ENCODE results near the gene OR6T1.
A peak's percentile ranks its signal among the peaks of the same experiment; 100 is the strongest.

The OR6T1 gene, protein sequence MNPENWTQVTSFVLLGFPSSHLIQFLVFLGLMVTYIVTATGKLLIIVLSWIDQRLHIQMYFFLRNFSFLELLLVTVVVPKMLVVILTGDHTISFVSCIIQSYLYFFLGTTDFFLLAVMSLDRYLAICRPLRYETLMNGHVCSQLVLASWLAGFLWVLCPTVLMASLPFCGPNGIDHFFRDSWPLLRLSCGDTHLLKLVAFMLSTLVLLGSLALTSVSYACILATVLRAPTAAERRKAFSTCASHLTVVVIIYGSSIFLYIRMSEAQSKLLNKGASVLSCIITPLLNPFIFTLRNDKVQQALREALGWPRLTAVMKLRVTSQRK

DNA sequence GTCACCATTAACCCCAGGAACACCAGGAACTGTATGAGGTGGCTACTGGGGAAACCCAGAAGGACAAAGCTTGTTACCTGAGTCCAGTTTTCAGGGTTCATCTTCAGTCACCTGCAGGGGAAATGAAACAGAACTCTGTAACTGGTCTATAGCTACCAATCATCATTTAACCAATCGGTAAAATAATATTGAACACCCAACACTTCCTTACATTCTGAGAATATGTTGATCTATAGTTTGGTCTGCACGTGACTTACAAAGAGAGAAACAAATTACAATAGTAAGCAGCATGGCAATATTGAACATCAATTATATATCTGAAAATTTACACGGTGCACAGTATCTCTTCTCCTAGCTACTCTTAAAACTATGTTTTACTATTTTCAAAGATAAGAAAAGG lies at the start of gene OR6T1:
Gene OR6T1 (minus strand): TSS at position 101 of the 400 bp plus-strand sequence. CDS start 0 bp downstream, at position 101.
- no peak for DNase-seq (ENCODE audit: low read depth)

DNA sequence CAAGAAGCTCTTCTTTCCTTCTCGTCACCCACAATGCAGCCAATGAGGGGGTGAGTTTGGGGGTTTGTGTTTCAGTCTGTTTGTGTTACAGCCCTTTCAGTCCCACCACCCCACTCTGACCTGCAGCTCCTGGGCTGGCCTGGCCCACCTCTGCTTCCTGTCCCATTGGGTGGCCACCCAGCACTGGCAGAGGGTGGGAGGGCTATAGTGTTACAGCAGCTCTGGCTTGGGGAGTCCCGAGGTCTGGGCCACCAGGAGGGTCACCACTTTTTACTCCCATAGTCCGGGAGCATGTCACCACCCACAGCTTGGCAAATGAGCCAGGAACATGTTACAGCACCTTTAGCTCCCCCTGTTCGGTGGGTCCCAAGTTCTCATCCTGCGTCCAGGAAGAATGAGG lies 35.7 kb upstream of the OR6T1 start:
- no peak for DNase-seq (ENCODE audit: low read depth)

DNA sequence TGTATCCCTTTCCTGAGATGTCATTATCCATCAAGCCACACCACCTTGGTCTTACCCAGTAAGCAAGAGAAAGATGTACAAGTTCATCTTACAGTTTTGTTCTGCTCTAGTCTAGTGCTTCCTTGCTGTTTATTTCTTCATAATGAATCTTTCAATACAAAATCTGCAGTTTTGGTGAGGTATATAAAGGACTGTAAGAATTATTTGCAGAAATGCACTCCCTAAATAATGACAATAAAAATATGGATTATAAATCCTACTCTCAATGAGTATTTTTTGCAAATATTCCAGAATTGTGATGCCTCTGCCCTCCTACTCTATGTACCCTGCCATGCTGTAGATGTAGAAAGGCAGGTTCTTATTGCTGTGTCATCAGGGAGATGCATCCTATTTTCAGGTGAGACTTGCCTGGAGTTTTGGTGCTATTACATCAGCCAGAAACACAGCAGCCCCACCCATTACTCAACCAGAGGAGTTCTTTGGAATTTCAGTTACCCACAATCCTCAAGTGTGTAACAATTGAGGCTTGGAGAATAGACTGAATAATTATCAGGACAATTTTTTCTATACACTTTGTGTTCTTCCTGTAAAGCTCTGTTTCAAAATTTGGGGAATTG lies 34.2 kb upstream of the OR6T1 start, which contains the start of gene OR10S1:
Gene OR10S1 (minus strand): TSS at position 51 of the 617 bp plus-strand sequence. CDS start 117 bp downstream, outside the sequence.
- DNase-seq (ENCODE audit: low read depth) = no peak

DNA sequence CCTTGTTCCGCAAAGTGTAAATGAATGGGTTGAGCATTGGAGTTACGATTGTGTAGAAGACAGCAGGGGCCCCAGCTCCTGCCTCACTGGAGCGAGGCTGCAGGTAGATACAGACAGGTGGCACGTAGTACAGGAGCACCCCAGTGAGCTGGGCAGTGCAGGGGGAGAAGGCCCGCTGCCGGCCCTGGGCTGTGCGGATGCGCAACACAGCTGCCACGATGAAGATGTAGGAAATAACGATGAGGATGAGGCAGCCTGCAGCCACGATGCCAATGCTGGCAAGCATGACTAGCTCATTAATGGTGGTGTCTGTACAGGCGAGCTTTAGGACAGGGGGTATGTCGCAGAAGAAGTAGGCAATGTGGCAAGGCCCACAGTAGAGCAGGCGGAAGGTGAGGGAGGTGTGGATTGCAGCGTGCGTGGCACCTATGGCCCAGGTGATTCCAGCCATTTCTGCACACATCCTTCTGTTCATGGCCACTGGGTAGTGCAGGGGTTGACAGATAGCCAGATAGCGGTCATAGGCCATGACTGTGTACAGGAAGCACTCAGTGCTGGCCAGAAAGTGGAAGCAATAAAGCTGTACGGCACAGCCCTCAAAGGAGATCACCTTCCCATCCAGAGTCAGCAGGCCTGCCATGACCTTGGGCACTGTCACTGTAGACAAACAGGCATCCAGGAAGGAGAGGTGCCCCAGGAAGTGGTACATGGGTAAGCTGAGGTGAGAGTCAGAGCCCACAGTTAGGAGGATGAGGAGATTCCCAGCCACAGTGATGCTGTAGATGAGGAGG lies 33.3 kb upstream of the OR6T1 start:
- DNase-seq (ENCODE audit: low read depth) = no peak

DNA sequence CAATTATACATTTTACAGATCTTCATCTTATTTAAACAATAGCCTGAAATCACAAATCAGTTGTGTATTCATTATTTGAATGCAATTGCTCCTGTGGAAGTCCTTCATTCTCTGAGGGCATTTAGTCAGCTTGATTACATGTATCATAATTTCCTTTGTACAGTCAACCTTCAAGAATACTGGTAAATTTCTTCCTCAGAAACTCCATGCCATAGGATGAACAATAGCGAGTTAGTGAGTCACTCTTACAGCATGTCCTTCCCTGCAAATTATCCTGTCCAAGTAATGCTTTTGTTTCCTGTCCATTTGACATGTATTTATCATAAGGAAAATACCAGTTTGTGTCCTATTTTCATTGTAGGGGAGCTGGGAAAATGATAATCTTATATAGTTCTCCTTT lies 30.2 kb upstream of the OR6T1 start:
- DNase-seq (ENCODE audit: low read depth) = peak; percentile 20

DNA sequence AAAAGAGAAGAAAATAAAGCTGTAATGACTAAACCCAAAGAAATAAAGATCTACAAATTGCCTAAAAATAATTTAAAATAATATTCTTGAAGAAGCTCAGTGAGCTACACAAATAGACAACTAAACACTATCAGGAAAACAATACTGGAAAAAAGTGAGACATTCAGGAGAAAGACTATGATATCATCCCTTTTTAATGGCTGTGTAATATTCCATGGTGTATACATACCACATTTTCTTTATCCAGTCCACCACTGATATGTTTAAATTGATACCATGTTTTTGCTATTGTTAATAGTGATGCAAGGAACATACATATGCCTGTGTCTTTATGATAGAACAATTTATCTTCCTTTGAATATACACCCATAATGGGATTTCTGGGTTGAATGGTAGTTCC lies 13.1 kb upstream of the OR6T1 start:
- DNase-seq (ENCODE audit: low read depth) = no peak

DNA sequence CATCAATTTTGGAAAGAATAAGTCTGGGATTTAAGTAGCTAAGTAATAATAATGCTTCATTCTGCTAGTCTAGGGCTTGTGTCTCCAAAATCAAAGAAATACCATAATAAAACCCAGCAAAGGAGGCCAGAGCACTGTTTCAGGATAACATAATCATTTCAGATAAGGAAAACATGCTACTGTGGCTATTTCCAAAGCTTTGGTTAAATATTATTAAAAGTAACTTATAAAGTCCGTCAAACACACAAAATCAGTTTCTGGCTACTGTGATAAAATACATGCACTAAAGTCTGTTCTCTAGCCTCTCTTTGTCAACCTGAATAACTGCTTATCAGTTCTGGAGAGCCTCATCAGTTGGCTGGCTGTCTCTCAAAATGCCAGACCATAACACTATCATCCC lies 1.5 kb upstream of the OR6T1 start:
- DNase-seq (ENCODE audit: low read depth) = no peak

DNA sequence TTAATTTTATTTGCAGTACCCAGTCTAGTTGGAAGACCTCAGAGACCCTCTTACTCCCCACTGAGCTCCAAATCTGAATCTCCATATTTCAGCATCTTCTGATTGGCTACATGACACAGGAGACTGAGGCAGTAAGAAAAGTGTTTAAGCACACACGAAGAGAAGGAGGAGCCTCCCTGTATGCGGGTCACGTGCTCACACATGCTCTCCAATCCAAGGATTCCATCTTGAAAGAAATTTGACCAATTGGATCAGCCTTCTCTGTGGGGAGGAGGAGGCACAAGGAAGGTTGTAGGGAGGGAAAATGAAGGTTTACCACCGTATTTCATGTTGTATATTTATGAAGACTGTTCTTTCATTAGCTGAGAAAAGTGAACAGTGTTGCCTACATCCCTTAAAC lies 1.2 kb downstream of the OR6T1 start:
- no peak for DNase-seq (ENCODE audit: low read depth)

DNA sequence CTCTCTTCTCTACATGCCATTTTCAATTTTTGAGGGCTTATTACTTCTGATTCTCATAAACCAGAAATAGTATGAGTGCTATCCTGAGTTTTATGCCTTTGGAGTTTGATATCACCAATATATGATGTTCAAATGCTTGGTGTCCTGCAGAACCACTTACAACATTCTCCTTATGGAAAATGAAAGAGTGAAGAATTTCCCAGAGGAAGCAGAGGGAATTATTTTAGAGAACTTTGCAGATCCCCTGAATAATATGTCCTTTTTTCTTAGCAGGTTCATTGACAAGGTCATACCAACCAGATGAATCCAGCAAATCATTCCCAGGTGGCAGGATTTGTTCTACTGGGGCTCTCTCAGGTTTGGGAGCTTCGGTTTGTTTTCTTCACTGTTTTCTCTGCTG lies 4.3 kb downstream of the OR6T1 start, which contains the start of gene OR4D5:
Gene OR4D5 (plus strand): TSS at position 301 of the 400 bp plus-strand sequence. CDS start 0 bp downstream, at position 301.
- DNase-seq (ENCODE audit: low read depth) = no peak

DNA sequence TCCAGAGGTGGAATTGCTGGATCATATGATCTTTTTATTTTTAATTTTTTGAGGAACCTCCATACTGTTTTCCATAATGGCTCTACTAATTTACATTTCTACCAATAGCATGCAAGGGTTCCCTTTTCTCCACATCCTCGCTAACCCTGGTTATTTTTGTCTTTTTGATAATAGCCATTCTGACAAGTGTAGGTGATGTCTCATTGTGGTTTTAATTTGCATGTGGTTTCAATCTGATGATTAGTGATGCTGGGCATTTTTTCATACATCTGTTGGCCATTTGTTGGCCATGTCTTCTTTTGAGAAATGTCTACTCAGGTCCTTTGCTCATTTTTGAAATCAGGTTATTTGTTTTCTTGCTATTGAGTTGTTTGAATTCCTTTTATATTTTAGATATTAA lies 19.6 kb downstream of the OR6T1 start:
- no peak for DNase-seq (ENCODE audit: low read depth)

DNA sequence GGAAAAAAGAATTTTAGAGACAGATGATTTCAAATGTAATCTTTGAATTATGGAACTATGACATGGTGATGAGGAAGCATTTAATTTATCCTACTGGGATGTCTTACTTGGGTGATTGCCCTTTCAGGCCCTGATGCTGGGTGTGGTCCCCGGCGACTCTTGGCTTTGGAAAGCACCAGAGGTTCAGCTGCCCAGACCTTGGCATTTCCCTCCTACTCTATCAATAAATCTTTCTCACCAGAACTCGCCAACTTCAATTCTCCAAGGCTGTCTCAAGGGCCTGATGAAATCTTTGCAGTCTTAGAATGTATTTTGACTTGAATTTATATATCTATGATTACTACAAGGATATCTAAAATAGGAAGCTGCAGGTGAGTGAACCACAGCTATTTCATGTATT lies 22.7 kb downstream of the OR6T1 start:
- no peak for DNase-seq (ENCODE audit: low read depth)

DNA sequence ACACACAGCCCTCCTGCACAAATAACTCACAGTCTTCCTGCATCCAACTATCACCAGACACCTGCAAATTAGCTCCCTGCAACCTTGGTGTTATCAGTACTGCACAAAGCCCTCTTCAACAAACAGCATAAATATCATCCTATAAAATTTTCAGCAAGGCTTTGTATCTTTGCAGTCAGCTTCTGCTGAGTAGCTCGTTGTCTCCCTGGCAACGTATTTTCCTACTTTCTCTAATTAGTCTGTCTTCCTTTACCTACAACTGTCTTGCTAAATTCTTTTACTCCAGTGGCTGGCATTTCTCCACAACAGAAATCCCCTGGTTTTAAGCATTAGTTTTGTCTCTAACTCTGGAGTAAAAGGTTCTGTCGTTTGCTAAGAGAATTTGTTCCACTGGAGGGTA lies 37.8 kb downstream of the OR6T1 start:
- no peak for DNase-seq (ENCODE audit: low read depth)

DNA sequence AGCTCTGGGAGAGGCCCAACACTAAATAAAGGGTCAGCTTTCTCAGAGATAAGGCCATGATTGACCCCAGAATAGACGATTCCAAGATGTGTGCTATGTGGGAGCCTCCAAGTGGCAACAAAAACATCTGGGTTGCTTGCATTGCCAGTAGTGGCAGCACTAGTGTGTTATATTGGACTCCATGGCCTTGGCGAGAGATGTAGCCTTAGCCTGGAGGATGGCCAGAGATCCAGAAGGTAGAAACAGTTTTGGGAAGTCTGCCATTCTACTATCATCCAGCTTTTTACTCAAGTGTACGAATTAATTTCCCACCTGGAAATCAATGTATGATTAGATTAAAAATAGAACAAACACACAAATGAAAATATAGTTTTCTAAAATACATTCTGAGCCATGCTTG lies 38.7 kb downstream of the OR6T1 start:
- no peak for DNase-seq (ENCODE audit: low read depth)

DNA sequence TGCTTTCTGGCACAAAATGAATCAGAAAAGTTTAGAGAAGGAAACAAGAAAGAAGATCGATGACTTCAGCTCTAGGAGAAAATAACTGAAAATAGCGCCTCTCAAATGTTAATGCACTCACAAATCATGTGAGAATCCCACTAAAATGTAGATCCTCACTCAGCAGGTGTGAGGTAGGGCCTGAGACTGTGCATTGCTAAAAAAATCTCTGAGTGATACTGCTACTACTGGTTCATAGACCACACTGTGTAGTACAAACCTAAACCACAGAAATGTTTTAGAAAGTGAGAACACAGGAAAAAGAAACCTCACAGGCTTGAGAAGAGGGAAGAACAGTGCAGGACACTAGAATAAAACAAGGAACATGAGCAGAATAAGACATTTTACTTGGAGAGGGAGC lies 39.7 kb downstream of the OR6T1 start:
- DNase-seq (ENCODE audit: low read depth) = no peak

DNA sequence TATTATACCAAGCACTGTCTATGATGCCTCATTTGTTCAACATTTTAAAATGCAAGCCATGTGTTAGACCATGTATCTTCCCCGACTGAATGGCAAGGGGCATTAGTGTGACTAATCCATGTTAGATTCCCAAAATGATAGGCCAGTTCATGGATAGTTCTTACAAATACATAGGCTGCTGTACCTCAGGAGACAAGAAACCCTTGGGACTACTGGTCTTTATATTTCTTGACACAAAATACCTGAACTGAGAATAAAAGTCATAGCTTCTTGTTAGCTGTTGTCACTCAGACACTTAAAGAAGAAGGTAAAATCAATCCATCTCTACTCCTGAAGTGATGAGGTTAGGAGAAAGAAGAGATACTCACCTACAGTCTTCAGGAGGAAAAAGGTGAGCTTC lies 41.8 kb downstream of the OR6T1 start, which contains the start of gene OR8D4:
Gene OR8D4 (plus strand): TSS at position 301 of the 400 bp plus-strand sequence. CDS start 4,265 bp downstream, outside the sequence.
- no peak for DNase-seq (ENCODE audit: low read depth)

DNA sequence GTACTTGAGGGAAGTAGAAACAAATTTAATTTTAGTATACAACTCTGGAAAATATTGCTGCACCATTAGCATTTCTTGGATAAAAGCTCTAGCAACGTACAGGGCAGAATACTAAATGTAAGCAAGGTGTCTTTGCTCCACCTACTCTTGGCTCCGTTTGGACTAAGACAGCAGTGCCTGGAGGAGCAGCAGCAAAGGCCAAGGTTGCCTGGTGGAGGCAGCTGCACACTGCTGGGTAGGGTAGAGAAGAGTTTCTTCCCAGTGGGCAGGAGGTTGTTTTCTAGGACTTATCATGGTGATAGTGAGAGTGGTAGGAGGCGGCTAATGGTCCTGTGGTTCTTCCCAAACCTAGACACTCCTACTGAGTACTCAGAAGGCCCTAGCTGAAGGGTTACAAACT lies 43.8 kb downstream of the OR6T1 start:
- no peak for DNase-seq (ENCODE audit: low read depth)
